Measurements from ENCODE around the gene CABLES2. TPM values are rescaled to one million over a fixed set of nuclear protein-coding genes. Genes with fewer than 3 reads are reported as not detected.

CABLES2 gene
- total RNA-seq, 1 experiment from 2014 or later, result 8.9 TPM

DNA sequence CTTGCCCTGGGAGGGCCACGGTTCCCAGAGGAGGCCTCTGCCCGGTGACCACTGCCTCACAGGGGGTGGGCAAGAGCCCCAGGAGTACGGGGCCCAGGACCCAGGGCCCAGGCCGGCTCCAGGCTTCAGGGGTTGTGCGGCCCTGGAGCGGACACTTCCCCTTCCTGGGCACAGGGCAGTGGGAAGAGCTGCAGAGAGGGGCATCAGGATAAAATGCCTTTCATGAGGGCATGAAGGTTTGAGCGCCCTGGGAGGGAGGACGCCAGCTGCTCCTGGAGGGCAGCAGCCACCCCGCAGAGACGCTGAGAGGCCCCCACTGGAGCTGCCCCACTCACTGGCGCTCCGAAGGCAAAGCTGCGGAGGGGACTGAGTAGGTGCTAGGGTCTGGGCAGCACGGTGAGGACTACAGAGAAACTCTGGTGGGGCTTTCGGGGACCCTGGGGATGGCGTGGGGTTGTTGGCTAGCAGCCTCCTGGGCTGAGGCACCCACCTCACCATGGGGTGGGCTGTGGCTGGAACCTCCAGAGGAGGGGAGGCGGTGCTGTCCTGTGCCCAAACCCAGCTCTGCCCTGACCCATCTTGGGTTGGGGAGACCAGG is 50.4 kb downstream of the CABLES2 start (continued):
- no peak for TF ChIP-seq ZNF274 (IDR thresholded peaks at IDR 0.05; ENCODE audit: low read depth, low read length)
- TF ChIP-seq CEBPB (IDR thresholded peaks at IDR 0.05; ENCODE audit: low read depth), result no peak
- TF ChIP-seq, protein P1, sequence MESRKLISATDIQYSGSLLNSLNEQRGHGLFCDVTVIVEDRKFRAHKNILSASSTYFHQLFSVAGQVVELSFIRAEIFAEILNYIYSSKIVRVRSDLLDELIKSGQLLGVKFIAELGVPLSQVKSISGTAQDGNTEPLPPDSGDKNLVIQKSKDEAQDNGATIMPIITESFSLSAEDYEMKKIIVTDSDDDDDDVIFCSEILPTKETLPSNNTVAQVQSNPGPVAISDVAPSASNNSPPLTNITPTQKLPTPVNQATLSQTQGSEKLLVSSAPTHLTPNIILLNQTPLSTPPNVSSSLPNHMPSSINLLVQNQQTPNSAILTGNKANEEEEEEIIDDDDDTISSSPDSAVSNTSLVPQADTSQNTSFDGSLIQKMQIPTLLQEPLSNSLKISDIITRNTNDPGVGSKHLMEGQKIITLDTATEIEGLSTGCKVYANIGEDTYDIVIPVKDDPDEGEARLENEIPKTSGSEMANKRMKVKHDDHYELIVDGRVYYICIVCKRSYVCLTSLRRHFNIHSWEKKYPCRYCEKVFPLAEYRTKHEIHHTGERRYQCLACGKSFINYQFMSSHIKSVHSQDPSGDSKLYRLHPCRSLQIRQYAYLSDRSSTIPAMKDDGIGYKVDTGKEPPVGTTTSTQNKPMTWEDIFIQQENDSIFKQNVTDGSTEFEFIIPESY (IDR thresholded peaks at IDR 0.05; ENCODE audit: extremely low read depth, insufficient replicate concordance, low read length), result no peak
- TF ChIP-seq, protein P2, sequence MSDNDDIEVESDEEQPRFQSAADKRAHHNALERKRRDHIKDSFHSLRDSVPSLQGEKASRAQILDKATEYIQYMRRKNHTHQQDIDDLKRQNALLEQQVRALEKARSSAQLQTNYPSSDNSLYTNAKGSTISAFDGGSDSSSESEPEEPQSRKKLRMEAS (IDR thresholded peaks at IDR 0.05), result no peak
- no peak for TF ChIP-seq EZH2 (IDR thresholded peaks at IDR 0.05)
- TF ChIP-seq, protein P3, sequence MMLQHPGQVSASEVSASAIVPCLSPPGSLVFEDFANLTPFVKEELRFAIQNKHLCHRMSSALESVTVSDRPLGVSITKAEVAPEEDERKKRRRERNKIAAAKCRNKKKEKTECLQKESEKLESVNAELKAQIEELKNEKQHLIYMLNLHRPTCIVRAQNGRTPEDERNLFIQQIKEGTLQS (IDR thresholded peaks at IDR 0.05), result no peak
- no peak for TF ChIP-seq JUND (IDR thresholded peaks at IDR 0.05)

DNA sequence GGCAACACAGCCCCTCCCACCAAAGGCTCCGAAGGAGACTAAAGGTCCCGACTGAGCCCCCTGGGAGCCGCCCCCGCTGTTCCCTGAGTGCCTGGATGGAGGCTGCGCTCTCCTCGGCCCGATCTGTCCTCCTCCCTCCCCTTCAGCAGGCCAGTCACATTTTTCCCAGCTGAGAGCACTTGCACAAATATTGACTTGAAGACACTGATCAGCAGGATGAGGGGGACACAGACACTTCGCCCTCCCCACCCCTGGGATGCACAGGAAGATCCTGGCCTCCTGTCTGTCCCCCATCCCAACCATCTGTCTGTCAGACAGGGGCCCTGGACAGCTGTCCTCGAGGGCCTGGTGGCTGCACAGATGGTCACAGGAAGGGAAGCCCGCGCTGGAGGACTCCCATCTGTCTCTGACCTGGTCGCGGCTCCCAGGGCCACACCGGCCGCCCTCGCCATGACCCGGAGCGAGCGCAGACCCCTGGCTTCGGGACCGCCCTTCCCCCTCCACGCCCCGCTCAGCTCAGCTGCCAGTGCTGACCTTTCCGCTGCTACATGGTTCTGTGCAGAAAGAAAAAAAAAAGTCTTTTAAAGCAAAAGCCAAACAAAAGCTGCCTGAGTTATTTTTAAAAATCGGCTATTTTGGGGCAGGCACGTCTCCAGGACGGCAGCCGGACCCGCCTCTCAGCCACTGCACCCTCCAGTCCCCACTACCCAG is 51.1 kb downstream of the CABLES2 start:
- Histone ChIP-seq H3K4me3 (replicated peaks in 1 of 2; ENCODE audit: low read depth in 1 of 2, low read length in 2 of 2) (no peak overlapping the region), H3K4me1 (ENCODE audit: control insufficient read depth in 1 of 2, insufficient read depth in 2 of 2, low read length in 2 of 2) (peaks cover 58 to 89% of the 10 kb centered on the region in 2 experiments), H3K9me2 (ENCODE audit: insufficient read depth) (no peaks in the 10 kb centered on the region), H3K79me2 (ENCODE audit: insufficient read depth, low read length) (peaks cover 85% of the 10 kb centered on the region), H3K9me3 (ENCODE audit: control insufficient read depth in 1 of 2, insufficient read depth in 1 of 2, low read depth in 1 of 2, low read length in 2 of 2) (no peaks in the 10 kb centered on the region), H3K27ac (ENCODE audit: low read depth, low read length) (peak overlapping the region; percentile 91), H3K4me2 (ENCODE audit: low read length) (peak overlapping the region; percentile 60), H2AFZ (ENCODE audit: low read depth, low read length, poor library complexity, severe bottlenecking) (no peak overlapping the region), H4K20me1 (ENCODE audit: insufficient read depth) (no peaks in the 10 kb centered on the region), H3K36me3 (ENCODE audit: control insufficient read depth in 1 of 2, insufficient read depth in 2 of 2, low read length in 2 of 2) (peaks cover 3 to 22% of the 10 kb centered on the region in 2 experiments; a peak in 2 of 4 replicates), H3K9ac (ENCODE audit: low read length) (peak overlapping the region; percentile 40), H3K27me3 (ENCODE audit: insufficient read depth, low read length) (no peaks in the 10 kb centered on the region)
- DNase-seq (ENCODE audit: low read depth, low spot score) (no peak), ATAC-seq (no peak)
- POLR2A ChIA-PET, result interaction anchor here (1.9 kb wide), 1 partner anchor 12 kb away, joined by 4 read pairs; no protein-coding TSS in a partner anchor
- no TSS peak for BruUV-seq (replicated peaks)
- CTCF ChIA-PET, result no interaction called here
- intact Hi-C loops (cut with micrococcal nuclease), result no loop called here
- RAD21 ChIA-PET (ENCODE audit: low non-redundant PET in 1 of 2, low total read pairs in 2 of 2, uncharacterized antibody in 2 of 2, unreplicated experiment in 2 of 2), result no interaction called here
- TF ChIP-seq EGR1 (IDR thresholded peaks at IDR 0.05; ENCODE audit: low read depth) (no peak), EZH2phosphoT487 (IDR thresholded peaks at IDR 0.05; ENCODE audit: borderline replicate concordance) (no peak), TCF7L2 (IDR thresholded peaks at IDR 0.05; ENCODE audit: borderline replicate concordance, extremely low read depth, insufficient read depth, insufficient read length) (no peak), RAD21 (IDR thresholded peaks at IDR 0.05; ENCODE audit: low read depth) (no peak), CBX3 (IDR thresholded peaks at IDR 0.05; ENCODE audit: low read depth) (no peak), SRF (IDR thresholded peaks at IDR 0.05; ENCODE audit: low read depth) (no peak), JUND (IDR thresholded peaks at IDR 0.05) (no peak), SIN3A (IDR thresholded peaks at IDR 0.05; ENCODE audit: low read depth) (no peak), ELF1 (IDR thresholded peaks at IDR 0.05; ENCODE audit: borderline replicate concordance, low read depth) (no peak), ZFX (IDR thresholded peaks at IDR 0.05) (no peak)
- TF ChIP-seq, protein P4, sequence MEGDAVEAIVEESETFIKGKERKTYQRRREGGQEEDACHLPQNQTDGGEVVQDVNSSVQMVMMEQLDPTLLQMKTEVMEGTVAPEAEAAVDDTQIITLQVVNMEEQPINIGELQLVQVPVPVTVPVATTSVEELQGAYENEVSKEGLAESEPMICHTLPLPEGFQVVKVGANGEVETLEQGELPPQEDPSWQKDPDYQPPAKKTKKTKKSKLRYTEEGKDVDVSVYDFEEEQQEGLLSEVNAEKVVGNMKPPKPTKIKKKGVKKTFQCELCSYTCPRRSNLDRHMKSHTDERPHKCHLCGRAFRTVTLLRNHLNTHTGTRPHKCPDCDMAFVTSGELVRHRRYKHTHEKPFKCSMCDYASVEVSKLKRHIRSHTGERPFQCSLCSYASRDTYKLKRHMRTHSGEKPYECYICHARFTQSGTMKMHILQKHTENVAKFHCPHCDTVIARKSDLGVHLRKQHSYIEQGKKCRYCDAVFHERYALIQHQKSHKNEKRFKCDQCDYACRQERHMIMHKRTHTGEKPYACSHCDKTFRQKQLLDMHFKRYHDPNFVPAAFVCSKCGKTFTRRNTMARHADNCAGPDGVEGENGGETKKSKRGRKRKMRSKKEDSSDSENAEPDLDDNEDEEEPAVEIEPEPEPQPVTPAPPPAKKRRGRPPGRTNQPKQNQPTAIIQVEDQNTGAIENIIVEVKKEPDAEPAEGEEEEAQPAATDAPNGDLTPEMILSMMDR (IDR thresholded peaks at IDR 0.05 in 2 of 3, conservative IDR thresholded peaks at IDR 0.05 in 1 of 3; ENCODE audit: borderline replicate concordance in 1 of 3, insufficient read depth in 1 of 3, low read depth in 2 of 3, low read length in 2 of 3), result no peak
- TF ChIP-seq, protein P3 (IDR thresholded peaks at IDR 0.05), result no peak
- TF ChIP-seq, protein P1 (IDR thresholded peaks at IDR 0.05; ENCODE audit: extremely low read depth, insufficient replicate concordance, low read length), result no peak
